K562 (cell line): Measurements from ENCODE around the gene MFSD11. TPM values are rescaled to one million over a fixed set of nuclear protein-coding genes. Genes with fewer than 3 reads are reported as not detected.
A peak's percentile ranks its signal among the peaks of the same experiment; 100 is the strongest.

Source experiments
- DLX4 ChIP-seq: fragments of 250-450 bp; sonication (Bioruptor Pico); IDR thresholded peaks from 2 replicates; pipeline ENCODE4 v1.6.1; 2021; ENCODE audit warnings: mild to moderate bottlenecking
- ELF1 ChIP-seq: fragments of 200-800 bp; sonication (Bioruptor generic); IDR thresholded peaks from 2 replicates; pipeline ENCODE4 v1.6.1; 2016; ENCODE audit warnings: missing genetic modification characterization, missing compliant biosample characterization
- GATAD2A ChIP-seq: fragments of 450-650 bp; IDR thresholded peaks from 2 replicates; pipeline ENCODE4 v1.6.1; 2017
- HDAC8 ChIP-seq: fragments of 450-650 bp; IDR thresholded peaks from 2 replicates; pipeline ENCODE4 v1.6.1; 2016; ENCODE audit warnings: mild to moderate bottlenecking, missing genetic modification characterization, moderate library complexity, missing compliant biosample characterization
- ID3 ChIP-seq, 2 experiments: fragments of 250-450 bp in 1 of 2; fragments of 450-650 bp in 1 of 2; sonication (Bioruptor Pico) in 1 of 2; IDR thresholded peaks; 2 replicates each; pipeline versions ENCODE4 v1.6.1 to v1.8.0; 2016 to 2021; ENCODE audit warnings: mild to moderate bottlenecking in 2 of 2, moderate library complexity in 2 of 2, missing compliant biosample characterization in 1 of 2, missing genetic modification characterization in 1 of 2
- JUND ChIP-seq, 2 experiments: IDR thresholded peaks; 2 replicates in 1 of 2; 3 replicates in 1 of 2; pipeline ENCODE4 v1.6.1; 2011; ENCODE audit warnings: borderline replicate concordance in 2 of 2, low read depth in 2 of 2, low read length in 2 of 2, improper control_type of control experiment in 1 of 2, missing biosample characterization in 1 of 2, missing genetic modification characterization in 1 of 2, missing genetic modification reagents in 1 of 2
- KDM5B ChIP-seq: fragments of 200-600 bp; sonication (generic); IDR thresholded peaks from 2 replicates; pipeline ENCODE4 v1.6.1; 2012; ENCODE audit warnings: low read depth, mild to moderate bottlenecking, moderate library complexity, low read length, control low read depth, inconsistent platforms; ENCODE audit not compliant: insufficient replicate concordance
- KLF6 ChIP-seq: fragments of 250-450 bp; sonication (Bioruptor Pico); IDR thresholded peaks from 2 replicates; pipeline ENCODE4 v1.4.0; 2020; ENCODE audit warnings: mild to moderate bottlenecking, moderate library complexity, borderline replicate concordance
- LCOR ChIP-seq: sonication (generic); formaldehyde crosslinking; IDR thresholded peaks from 2 replicates; pipeline ENCODE4 v1.8.0; 2022; ENCODE audit warnings: mild to moderate bottlenecking, missing genetic modification reagents
- MCM2 ChIP-seq: fragments of 450-650 bp; IDR thresholded peaks from 2 replicates; pipeline ENCODE4 v1.6.1; 2017; ENCODE audit warnings: low read depth, mild to moderate bottlenecking
- POLR2AphosphoS2 ChIP-seq: IDR thresholded peaks from 2 replicates; pipeline ENCODE4 v1.6.1; 2012; ENCODE audit warnings: low read length, improper control_type of control experiment
- PTRF ChIP-seq: fragments of 450-650 bp; IDR thresholded peaks from 2 replicates; pipeline ENCODE4 v1.6.1; 2016; ENCODE audit warnings: mild to moderate bottlenecking, missing genetic modification characterization, missing compliant biosample characterization
- RERE ChIP-seq: sonication (generic); formaldehyde crosslinking; IDR thresholded peaks from 2 replicates; pipeline ENCODE4 v1.8.0; 2023; ENCODE audit warnings: missing genetic modification reagents, mild to moderate bottlenecking, borderline replicate concordance
- SMARCA5 ChIP-seq: fragments of 450-650 bp; IDR thresholded peaks from 2 replicates; pipeline ENCODE4 v1.6.1; 2016
- TBL1XR1 ChIP-seq, 2 experiments: IDR thresholded peaks; 2 replicates each; pipeline ENCODE4 v1.6.1; 2012; ENCODE audit warnings: improper control_type of control experiment in 2 of 2, low read length in 2 of 2, mild to moderate bottlenecking in 1 of 2
- TEAD1 ChIP-seq, 2 experiments: fragments of 450-650 bp in 1 of 2; sonication (generic) in 1 of 2; formaldehyde crosslinking; IDR thresholded peaks; 2 replicates each; pipeline versions ENCODE4 v1.4.0 to v1.8.0; 2020 to 2022; ENCODE audit warnings: mild to moderate bottlenecking in 2 of 2, missing genetic modification reagents in 1 of 2
- U2AF1 ChIP-seq: fragments of 200-400 bp; formaldehyde crosslinking; optimal IDR thresholded peaks from 2 replicates; pipeline ENCODE3; 2017; ENCODE audit warnings: mild to moderate bottlenecking, low read depth, low read length, moderate library complexity
- ZC3H8 ChIP-seq: fragments of 450-650 bp; IDR thresholded peaks from 2 replicates; pipeline ENCODE4 v1.6.1; 2017
- ZNF561 ChIP-seq: fragments of 450-650 bp; formaldehyde crosslinking; conservative IDR thresholded peaks from 2 replicates; pipeline ENCODE4 v1.4.0; 2020; ENCODE audit warnings: mild to moderate bottlenecking, moderate library complexity
- ZNF695 ChIP-seq: fragments of 450-650 bp; formaldehyde crosslinking; IDR thresholded peaks from 2 replicates; pipeline ENCODE4 v1.4.0; 2020; ENCODE audit warnings: mild to moderate bottlenecking, moderate library complexity
- ZNF830 ChIP-seq: fragments of 250-450 bp; sonication (Bioruptor Pico); IDR thresholded peaks from 2 replicates; pipeline ENCODE4 v1.5.0; 2021; ENCODE audit warnings: mild to moderate bottlenecking
- polyA plus RNA-seq, 8 experiments: library from polyadenylated mRNA; depleted of rRNA in 4 of 8; stranded (reverse) in 5 of 8; unstranded in 3 of 8; fragments of >200 nt; fragmentation: Nextera tagmentation in 2 of 8; fragmentation: Illumina TruSeq in 1 of 8; extraction: Ambion mirVana in 2 of 8; extraction: Trizol in 1 of 8; gene quantifications; 2 replicates each; pipeline versions ENCODE4 v1.2.1 to v1.2.3, GENCODE V29; 2011 to 2014; ENCODE audit warnings: inconsistent platforms in 1 of 8, missing spikeins in 1 of 8
- total RNA-seq, 7 experiments: library from RNA; depleted of rRNA in 6 of 7; stranded (reverse); fragments of >200 nt in 6 of 7; fragmentation: Illumina TruSeq in 2 of 7; extraction: Trizol in 2 of 7; gene quantifications; 2 replicates each; pipeline versions ENCODE4 v1.2.1 to v1.2.3, GENCODE V29; 2011 to 2021; ENCODE audit warnings: low replicate concordance in 1 of 7

The MFSD11 gene
- total and polyA plus RNA-seq, 9 of the 15 experiments (the other 6 are each of a cell fraction or from before 2014, with no cell fraction given) = 14.4 to 24.5 (median 19.9) TPM

- TF ChIP-seq TEAD1 (CRISPR knock-in tag; IDR thresholded peaks at IDR 0.05) (no peak), PTRF (tag) (no peak), DLX4 (CRISPR knock-in tag) (no peak), KLF6 (CRISPR knock-in tag) (no peak; the same call in 1 of the 2 replicates), ELF1 (tag) (peak; percentile 90), POLR2AphosphoS2 (0 out of 2 replicates have a peak, but pooled peaks have one; percentile 36), KDM5B (peak; percentile 69), GATAD2A (peak; percentile 48; the same call in 1 of the 2 replicates), ID3 (CRISPR knock-in tag; IDR thresholded peaks at IDR 0.05) (no peak), ID3 (tag; IDR thresholded peaks at IDR 0.05) (0 out of 2 replicates have a peak, but pooled peaks have one; percentile 36), JUND (IDR thresholded peaks at IDR 0.05; ENCODE audit: borderline replicate concordance, low read depth, low read length) (peak; percentile 37; the same call in 1 of the 2 replicates), JUND (tag; IDR thresholded peaks at IDR 0.05; ENCODE audit: borderline replicate concordance, low read depth, low read length) (no peak; the same call in 2 of the 3 replicates), RERE (0 out of 2 replicates have a peak, but pooled peaks have one; percentile 26), HDAC8 (tag) (no peak), ZNF695 (no peak), ZC3H8 (no peak), MCM2 (no peak), U2AF1 (peak; percentile 95), LCOR (CRISPR knock-in tag) (peak; percentile 63), TBL1XR1 (IDR thresholded peaks at IDR 0.05; ENCODE audit: low read length in 2 of 2) (peak in 1 of 2 experiments; percentile 22; a peak in 1 of 4 replicates), ZNF561 (CRISPR knock-in tag) (no peak), ZNF830 (CRISPR knock-in tag) (peak; percentile 9; the same call in 1 of the 2 replicates), SMARCA5 (no peak)
These were observed 10.9 kb upstream of the MFSD11 start, which contains the start of gene METTL23 (continued) for GRCh38 chr17:76726776-76727718.
